GM12872 (cell line): ENCODE data around the gene MACC1.

Experiments
- TF ChIP-seq, protein P1 (sequence below): IDR thresholded peaks from 3 replicates; pipeline ENCODE4 v1.5.1; 2011; ENCODE audit warnings: low read depth, mild to moderate bottlenecking, low read length, moderate library complexity; ENCODE audit not compliant: insufficient read depth

The MACC1 gene

DNA sequence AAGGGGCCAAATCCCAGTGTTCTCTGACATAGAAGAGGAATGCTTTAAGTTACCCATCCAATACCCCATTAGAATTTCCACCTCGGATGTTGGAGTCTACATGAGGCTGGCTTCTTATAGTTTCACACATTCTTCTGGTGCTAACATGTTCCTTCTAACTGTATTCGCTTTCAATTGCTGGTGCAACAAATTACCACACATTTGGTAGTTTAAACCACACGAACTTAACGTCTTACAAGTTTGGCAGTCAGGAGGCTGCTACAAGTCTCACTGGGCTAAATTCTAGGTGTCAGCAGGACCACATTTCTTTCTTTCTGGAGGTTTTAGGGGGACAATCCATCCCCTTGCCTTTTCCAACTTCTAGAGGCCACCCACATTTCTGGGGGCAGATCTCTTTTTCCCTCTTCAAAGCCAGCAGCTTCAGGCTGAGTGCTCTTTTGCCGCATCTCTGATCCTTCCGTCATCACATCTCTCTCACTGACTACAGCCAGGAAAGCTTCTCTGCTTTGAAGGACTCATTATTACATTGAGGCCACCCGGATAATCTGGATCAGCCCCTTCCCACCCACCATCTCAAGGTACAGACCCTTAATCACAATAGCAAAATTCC, 5.1 kb upstream of the MACC1 start:
- TF ChIP-seq, protein P1, sequence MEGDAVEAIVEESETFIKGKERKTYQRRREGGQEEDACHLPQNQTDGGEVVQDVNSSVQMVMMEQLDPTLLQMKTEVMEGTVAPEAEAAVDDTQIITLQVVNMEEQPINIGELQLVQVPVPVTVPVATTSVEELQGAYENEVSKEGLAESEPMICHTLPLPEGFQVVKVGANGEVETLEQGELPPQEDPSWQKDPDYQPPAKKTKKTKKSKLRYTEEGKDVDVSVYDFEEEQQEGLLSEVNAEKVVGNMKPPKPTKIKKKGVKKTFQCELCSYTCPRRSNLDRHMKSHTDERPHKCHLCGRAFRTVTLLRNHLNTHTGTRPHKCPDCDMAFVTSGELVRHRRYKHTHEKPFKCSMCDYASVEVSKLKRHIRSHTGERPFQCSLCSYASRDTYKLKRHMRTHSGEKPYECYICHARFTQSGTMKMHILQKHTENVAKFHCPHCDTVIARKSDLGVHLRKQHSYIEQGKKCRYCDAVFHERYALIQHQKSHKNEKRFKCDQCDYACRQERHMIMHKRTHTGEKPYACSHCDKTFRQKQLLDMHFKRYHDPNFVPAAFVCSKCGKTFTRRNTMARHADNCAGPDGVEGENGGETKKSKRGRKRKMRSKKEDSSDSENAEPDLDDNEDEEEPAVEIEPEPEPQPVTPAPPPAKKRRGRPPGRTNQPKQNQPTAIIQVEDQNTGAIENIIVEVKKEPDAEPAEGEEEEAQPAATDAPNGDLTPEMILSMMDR: no peak

DNA sequence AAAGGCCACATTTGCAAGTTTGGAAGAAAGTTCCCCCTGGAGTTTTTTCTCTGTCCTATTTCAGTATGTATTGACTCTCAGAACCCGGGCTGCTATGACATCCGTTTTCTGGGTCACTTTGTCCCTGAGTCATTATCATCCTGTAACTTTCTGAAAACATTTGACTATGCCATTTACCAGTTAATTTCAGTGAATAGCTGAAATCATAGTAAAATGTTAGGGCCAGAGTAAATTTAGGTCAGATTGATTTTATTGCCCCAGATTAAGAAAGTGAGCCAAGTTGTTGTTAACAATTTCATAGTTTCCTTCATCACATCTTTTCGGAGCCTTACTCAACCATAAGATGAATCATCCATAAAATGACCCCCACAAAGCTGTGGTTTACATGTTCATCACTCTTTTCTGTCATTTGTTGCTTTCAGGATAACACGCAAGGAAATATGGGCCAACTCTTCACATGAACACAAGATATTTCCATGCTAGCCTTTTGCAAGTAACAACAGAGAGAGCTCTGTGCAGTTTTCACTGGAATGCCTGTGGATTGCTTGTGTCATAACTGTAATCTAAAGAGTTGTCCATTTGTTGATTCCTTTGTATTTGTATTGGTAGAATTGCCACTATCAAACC, 3.9 kb upstream of the MACC1 start:
- TF ChIP-seq, protein P1: no peak

DNA sequence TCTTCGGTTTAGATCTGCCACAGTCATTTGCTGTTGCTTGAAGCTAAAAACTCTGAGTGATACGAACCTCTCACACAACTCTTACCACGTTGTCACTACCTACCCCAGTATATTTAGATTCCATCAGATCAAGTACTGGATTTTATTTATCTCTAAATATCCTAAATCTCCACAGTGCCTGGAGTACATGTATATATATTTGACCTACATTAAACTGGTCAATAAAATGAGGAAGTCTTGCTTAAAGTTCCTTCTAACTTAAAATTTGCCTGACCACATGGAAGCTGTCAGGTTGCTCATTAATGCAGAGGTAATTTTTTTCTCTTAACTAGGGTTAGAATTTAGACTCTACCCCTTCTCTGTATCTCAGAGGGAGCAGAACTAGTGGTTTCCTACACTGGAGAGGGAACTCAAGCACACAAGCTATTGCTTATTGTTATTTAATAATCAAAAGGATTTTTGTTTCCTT, 3.1 kb upstream of the MACC1 start:
- TF ChIP-seq, protein P1: no peak

DNA sequence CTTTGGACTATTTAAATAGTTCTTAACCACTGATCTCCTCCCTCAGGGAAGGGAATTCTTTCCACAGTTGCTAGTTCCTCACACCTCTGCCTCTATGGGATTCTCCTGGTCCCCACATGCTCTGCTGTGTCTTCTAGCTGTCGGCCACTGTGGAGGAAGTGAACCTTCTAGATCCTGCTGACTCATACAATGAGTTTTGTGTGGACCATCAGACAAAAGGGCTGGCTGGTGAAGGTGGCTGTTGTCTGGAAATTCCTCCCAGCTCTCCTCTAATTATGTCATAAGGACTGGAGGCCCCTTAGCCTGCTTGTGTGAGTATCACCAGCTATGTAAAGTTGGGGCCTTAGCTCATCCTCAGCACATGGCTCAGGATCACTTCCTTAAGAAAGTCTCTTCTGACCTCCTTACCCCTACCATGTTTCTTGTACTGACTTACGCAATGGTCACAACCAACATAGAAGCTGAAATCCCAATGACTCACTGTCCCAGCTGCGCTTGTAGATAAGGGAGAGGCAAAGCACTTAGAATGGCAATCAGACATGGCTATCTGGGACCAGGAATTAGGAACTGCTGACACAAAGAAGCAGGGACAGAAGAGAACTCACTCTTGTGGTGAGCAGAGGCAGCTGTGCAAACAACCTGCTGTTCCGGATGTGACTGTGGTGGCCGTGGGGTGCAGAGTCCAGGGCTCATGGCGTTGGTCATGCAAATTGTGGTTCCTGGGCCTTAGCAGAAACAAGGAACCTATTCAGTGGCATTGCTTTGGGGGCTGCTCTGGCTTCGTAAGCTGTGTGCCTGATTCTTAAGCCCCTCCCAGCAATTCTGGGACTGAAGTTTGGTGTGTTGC, 2.5 kb upstream of the MACC1 start:
- TF ChIP-seq, protein P1: no peak

DNA sequence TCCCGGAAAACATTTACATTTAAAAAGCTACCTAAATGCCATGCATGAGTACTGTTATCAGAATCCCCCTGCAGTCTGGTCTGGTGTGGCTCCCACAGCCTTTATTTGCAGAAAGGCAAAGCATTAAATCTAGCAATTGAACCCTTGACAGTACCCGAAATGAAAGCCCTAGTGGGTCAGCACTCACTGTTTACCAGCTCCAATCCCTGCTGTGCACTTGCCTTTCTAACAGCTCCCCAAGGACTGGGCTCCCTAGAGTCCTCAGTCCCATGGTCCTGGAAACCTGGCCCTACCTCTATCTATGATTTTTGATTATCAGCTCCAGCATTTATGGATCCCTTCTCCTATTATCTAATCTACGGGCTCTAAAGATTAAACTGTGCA, 1.9 kb upstream of the MACC1 start:
- TF ChIP-seq, protein P1: no peak

DNA sequence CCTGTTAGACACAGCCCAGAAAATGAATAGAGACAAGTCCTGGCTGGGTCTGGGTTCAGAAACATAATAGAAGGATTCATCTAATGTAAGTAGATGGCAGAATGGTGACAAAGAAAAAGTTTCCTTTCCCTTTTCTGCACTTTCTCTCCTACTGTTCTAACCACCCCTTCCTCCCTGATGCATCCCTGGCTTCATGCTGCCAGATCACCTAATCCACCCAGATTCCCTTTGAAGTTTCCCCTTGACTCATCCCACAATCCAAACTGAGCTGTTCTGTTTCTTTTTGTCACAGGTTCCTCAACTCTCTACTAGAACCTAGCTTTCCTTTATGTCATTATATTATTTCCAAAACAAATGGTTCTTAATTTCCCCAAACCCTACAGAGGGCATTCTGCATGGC, 1.1 kb upstream of the MACC1 start:
- TF ChIP-seq, protein P1: no peak

DNA sequence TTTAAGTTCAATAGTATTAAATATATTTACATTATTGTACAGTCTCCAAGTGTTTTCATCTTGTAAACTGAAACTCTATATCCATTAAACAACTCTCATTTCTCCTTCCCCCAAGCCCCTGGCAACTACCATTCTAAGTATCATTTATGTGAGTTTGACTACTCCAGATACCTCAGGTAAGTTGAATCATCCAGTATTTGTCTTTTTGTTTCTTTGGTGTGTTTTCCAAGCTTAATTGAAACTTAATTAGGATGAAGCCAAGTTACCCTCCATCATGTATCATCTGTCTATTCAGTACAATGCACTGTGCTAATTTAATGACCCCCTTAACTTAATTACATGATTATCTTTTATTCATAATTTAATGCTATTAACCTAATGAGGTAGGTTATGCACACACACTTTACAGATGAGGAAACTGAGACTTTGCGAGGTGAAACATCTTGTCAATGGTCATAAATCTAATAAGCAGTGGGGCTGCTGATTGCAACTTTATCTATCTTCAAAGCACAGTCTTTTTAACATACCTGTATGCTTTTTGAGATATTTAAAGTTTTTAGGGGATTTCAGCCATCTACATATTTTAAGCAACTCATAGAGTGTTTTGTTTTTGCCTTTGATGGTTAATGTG, 663 bp downstream of the MACC1 start:
- TF ChIP-seq, protein P1: no peak
